GM19328 (cell line): ENCODE results near the gene EFS.

Source experiments
- ATAC-seq: cut with Tn5 transposase; IDR thresholded peaks from one replicate; pipeline ENCODE4 v1.9.1; 2021; ENCODE audit warnings: mild to moderate bottlenecking, moderate library complexity; ENCODE audit not compliant: unreplicated experiment

The EFS gene

DNA sequence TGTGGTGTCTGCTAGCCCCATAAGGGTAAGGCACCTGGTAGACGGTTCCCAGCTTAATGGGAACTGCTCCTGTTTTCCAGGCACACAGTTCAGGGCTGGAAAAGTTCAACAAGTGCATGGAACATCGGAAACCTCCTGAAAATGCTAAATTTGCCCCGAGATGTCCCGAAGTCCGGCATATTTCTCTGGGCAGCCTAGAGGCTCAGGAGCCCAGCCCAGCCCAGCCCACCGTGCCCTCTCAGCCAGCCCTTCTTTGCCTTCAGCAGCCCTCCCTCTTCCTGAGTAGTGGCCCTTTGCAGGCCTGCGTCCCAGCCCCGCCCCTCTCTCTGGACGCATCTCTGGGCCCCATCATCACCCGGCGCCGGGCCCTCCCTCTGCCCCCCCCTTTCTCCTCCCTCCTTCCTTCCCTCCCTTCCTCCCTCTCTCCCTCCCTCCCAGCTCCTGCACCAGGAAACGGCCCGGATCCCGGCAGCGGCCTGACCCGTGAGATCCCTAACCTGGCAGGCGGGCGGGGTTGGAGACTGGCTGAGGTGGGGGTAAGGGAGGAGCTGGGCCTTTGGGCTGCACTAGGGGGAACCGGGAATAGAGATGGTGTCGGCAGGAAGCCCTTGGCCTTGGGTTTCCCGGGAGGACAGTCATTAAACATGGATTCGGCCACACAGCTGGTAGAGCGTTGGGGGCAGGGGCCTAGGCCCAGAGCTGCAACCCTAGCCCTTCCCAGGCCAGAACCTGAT lies 58.4 kb downstream of the EFS start, which contains the start of gene BCL2L2:
Gene BCL2L2, plus strand, starts transcription at position 422 of the 734 bp plus-strand sequence. CDS start 935 bp downstream, outside the sequence.
- peak; percentile 22 for ATAC-seq
